ENCODE results near the gene MED25. TPM values are rescaled to one million over a fixed set of nuclear protein-coding genes. Genes with fewer than 3 reads are reported as not detected.

The MED25 gene
- total RNA-seq, 1 donor from 2014 or later, result 72.2 TPM

DNA sequence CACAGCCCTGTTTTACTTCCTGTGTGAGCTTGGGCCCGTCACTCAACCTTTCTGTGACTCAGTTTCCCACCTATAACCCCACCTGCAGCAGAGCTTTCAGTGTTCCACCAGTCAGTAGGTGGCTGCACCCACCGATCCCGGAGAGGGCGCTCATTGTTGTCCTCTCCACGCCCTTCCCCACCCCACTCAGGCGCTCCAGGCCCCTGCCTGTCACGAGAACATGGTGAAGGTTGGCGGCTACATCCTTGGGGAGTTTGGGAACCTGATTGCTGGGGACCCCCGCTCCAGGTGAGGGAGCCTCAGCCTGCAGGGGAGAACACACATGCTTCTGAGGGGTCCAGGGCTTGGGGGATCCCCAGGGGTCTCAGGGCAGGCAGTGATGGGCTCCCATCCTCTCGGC is 17.3 kb upstream of the MED25 start:
- Histone ChIP-seq H3K79me2 (ENCODE audit: insufficient read depth, low read length) (no peaks in the 10 kb centered on the region), H4K20me1 (ENCODE audit: insufficient read depth, low read length) (peaks cover 8% of the 10 kb centered on the region), H3K27ac (ENCODE audit: low read depth, low read length) (no peak overlapping the region), H3K4me2 (ENCODE audit: low read length) (no peak overlapping the region), H2AFZ (ENCODE audit: low read depth, low read length) (no peak overlapping the region), H3K27me3 (ENCODE audit: insufficient read depth, low read length) (no peaks in the 10 kb centered on the region), H3K9ac (ENCODE audit: low read length) (no peak overlapping the region), H3K9me3 (ENCODE audit: insufficient read depth, low read depth, low read length) (no peaks in the 10 kb centered on the region), H3K4me3 (ENCODE audit: insufficient read depth, low read depth, low read length) (no peak overlapping the region), H3K36me3 (ENCODE audit: insufficient read depth, low read length) (peaks cover 28% of the 10 kb centered on the region), H3K4me1 (ENCODE audit: insufficient read depth, low read length) (no peaks in the 10 kb centered on the region)
- Mint-ChIP-seq H3K9me3 (ENCODE audit: unreplicated experiment) (no peaks in the 10 kb centered on the region), H3K27me3 (ENCODE audit: low read depth, unreplicated experiment) (no peaks in the 10 kb centered on the region), H3K27ac (ENCODE audit: unreplicated experiment) (no peak overlapping the region), H3K36me3 (ENCODE audit: low read depth, unreplicated experiment) (peaks cover 36% of the 10 kb centered on the region), H3K4me3 (ENCODE audit: unreplicated experiment) (no peak overlapping the region), H3K4me1 (ENCODE audit: low read depth, unreplicated experiment) (peaks cover 2% of the 10 kb centered on the region)
- no peak for TF ChIP-seq CTCF (IDR thresholded peaks at IDR 0.05; ENCODE audit: insufficient read depth, low read depth, low read length)
- TF ChIP-seq EZH2 (IDR thresholded peaks at IDR 0.05; ENCODE audit: insufficient read depth, low read length), result no peak
- FAIRE-seq (no peak), DNase-seq (ENCODE audit: low read depth) (no peak)

GRCh38 chr19:49801401-49801888 is 16.6 kb upstream of the MED25 start:
- Mint-ChIP-seq H3K9me3 (ENCODE audit: unreplicated experiment) (no peaks in the 10 kb centered on the region), H3K36me3 (ENCODE audit: low read depth, unreplicated experiment) (peaks cover 40% of the 10 kb centered on the region), H3K4me1 (ENCODE audit: low read depth, unreplicated experiment) (peaks cover 2% of the 10 kb centered on the region), H3K4me3 (ENCODE audit: unreplicated experiment) (no peak overlapping the region), H3K27me3 (ENCODE audit: low read depth, unreplicated experiment) (no peaks in the 10 kb centered on the region), H3K27ac (ENCODE audit: unreplicated experiment) (no peak overlapping the region)
- Histone ChIP-seq H3K36me3 (ENCODE audit: insufficient read depth, low read length) (peaks cover 22% of the 10 kb centered on the region), H4K20me1 (ENCODE audit: insufficient read depth, low read length) (peaks cover 7% of the 10 kb centered on the region), H3K79me2 (ENCODE audit: insufficient read depth, low read length) (no peaks in the 10 kb centered on the region), H2AFZ (ENCODE audit: low read depth, low read length) (no peak overlapping the region), H3K27ac (ENCODE audit: low read depth, low read length) (no peak overlapping the region), H3K4me2 (ENCODE audit: low read length) (peak overlapping the region; percentile 90), H3K9me3 (ENCODE audit: insufficient read depth, low read depth, low read length) (no peaks in the 10 kb centered on the region), H3K27me3 (ENCODE audit: insufficient read depth, low read length) (no peaks in the 10 kb centered on the region), H3K9ac (ENCODE audit: low read length) (no peak overlapping the region), H3K4me1 (ENCODE audit: insufficient read depth, low read length) (no peaks in the 10 kb centered on the region), H3K4me3 (ENCODE audit: insufficient read depth, low read depth, low read length) (no peak overlapping the region)
- TF ChIP-seq CTCF (IDR thresholded peaks at IDR 0.05; ENCODE audit: insufficient read depth, low read depth, low read length), result no peak
- no peak for TF ChIP-seq EZH2 (IDR thresholded peaks at IDR 0.05; ENCODE audit: insufficient read depth, low read length)
- no peak for FAIRE-seq
- DNase-seq (ENCODE audit: low read depth), result no peak

DNA sequence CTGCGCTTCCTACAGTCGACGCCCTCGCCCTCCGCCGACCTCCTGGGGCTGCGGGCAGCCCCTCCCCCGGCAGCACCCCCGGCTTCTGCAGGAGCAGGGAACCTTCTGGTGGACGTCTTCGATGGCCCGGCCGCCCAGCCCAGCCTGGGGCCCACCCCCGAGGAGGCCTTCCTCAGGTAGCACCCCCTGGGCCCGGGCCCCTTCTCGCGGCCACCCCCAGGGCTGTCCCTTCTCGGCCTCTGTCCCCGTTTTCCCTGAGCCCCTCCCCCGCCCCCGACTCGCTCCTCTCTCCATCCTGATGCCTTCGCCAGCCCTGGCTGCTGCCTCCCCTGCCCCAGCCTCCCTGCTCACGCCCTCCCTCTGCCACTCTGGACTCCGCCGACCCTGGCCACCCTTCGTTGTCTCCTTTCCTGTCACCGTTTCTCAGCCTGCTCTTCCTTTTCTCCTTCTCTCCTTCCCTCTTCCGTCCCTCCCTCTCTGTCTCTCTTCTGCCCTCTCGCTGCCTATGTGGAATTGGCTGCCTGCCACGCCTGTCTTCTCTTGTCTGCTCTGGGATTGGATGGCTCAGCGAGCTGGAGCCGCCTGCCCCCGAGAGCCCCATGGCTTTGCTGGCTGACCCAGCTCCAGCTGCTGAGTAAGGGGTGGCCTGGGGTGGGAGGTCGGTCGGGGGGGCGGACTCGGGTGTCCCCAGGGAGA is 16.0 kb upstream of the MED25 start:
- H3K9me3 ChIP-seq (ENCODE audit: insufficient read depth, low read depth, low read length), result no peaks in the 10 kb centered on the region
- Mint-ChIP-seq H3K27me3 (ENCODE audit: low read depth, unreplicated experiment) (no peaks in the 10 kb centered on the region), H3K9me3 (ENCODE audit: unreplicated experiment) (no peaks in the 10 kb centered on the region), H3K4me1 (ENCODE audit: low read depth, unreplicated experiment) (peaks cover 2% of the 10 kb centered on the region), H3K36me3 (ENCODE audit: low read depth, unreplicated experiment) (peaks cover 37% of the 10 kb centered on the region), H3K27ac (ENCODE audit: unreplicated experiment) (no peak overlapping the region), H3K4me3 (ENCODE audit: unreplicated experiment) (no peak overlapping the region)
- H3K79me2 ChIP-seq (ENCODE audit: insufficient read depth, low read length), result no peaks in the 10 kb centered on the region
- peak; percentile 73 for DNase-seq (ENCODE audit: low read depth)
- no peaks in the 10 kb centered on the region for H3K4me1 ChIP-seq (ENCODE audit: insufficient read depth, low read length)
- no peak for FAIRE-seq
- no peak overlapping the region for H3K4me3 ChIP-seq (ENCODE audit: insufficient read depth, low read depth, low read length)
- no peaks in the 10 kb centered on the region for H3K27me3 ChIP-seq (ENCODE audit: insufficient read depth, low read length)
- H3K9ac ChIP-seq (ENCODE audit: low read length), result peak overlapping the region; percentile 63
- peaks cover 15% of the 10 kb centered on the region for H3K36me3 ChIP-seq (ENCODE audit: insufficient read depth, low read length)
- no peak overlapping the region for H3K27ac ChIP-seq (ENCODE audit: low read depth, low read length)
- TF ChIP-seq EZH2 (IDR thresholded peaks at IDR 0.05; ENCODE audit: insufficient read depth, low read length) (no peak), CTCF (IDR thresholded peaks at IDR 0.05; ENCODE audit: insufficient read depth, low read depth, low read length) (no peak)
- H4K20me1 ChIP-seq (ENCODE audit: insufficient read depth, low read length), result peaks cover under 1% of the 10 kb centered on the region
- H2AFZ ChIP-seq (ENCODE audit: low read depth, low read length), result peak overlapping the region; percentile 60
- H3K4me2 ChIP-seq (ENCODE audit: low read length), result peak overlapping the region; percentile 90
